Measurements from ENCODE around the gene IZUMO4. TPM values are rescaled to one million over a fixed set of nuclear protein-coding genes. Genes with fewer than 3 reads are reported as not detected.
A peak's percentile ranks its signal among the peaks of the same experiment; 100 is the strongest.

The IZUMO4 gene
- total RNA-seq, 6 donors from 2014 or later, result 0.59 to 61.8 (median 6.4) TPM

DNA sequence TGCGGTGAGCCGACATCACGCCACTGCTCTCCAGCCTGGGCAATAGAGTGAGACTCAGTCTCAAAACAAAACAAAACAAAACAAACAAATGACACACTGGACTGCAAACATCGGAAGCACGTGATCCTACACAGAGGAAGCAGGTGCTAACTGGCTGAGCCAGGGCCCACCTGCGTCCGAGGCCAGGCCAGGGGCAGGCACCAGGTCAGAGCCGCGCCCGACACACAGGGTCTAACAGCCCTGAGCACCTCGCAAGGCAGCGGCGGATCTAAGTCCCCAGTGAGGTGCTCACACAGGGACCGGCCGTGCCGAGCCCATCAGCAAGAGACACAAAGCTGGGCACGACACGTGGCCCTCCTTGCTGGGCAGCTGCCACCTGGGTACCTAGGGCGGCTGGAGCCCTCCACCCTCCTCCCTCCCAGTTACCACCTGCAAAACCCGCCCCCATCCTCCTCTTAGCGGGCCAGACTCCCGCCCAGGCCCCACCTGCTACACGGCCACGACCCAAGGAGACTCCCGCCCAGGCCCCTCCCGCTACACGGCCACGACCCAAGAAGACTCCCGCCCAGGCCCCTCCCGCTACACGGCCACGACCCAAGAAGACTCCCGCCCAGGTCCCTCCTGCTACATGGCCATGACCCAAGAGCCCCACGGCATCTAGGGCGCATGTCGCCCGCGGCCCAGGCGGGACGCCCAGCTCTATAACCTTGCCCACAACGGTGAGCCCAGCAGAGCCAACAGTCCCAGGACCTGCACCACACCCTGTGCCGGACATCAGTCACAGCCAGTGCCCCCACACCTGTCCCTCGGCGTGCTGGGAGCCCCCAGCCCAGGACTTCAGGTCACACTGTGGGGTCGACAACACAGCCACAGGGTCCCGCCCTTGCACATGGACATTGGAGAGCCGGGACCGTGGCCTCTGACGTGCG, 39.0 kb downstream of the IZUMO4 start:
- Histone ChIP-seq H3K27me3 (no peaks in the 10 kb centered on the region), H3K4me1 (no peaks in the 10 kb centered on the region), H3K9me3 (no peaks in the 10 kb centered on the region), H3K36me3 (peaks cover 8 to 96% (median 71%) of the 10 kb centered on the region in 4 donors), H3K4me3 (no peak overlapping the region), H3K27ac (no peak overlapping the region)
- TF ChIP-seq, protein P1, sequence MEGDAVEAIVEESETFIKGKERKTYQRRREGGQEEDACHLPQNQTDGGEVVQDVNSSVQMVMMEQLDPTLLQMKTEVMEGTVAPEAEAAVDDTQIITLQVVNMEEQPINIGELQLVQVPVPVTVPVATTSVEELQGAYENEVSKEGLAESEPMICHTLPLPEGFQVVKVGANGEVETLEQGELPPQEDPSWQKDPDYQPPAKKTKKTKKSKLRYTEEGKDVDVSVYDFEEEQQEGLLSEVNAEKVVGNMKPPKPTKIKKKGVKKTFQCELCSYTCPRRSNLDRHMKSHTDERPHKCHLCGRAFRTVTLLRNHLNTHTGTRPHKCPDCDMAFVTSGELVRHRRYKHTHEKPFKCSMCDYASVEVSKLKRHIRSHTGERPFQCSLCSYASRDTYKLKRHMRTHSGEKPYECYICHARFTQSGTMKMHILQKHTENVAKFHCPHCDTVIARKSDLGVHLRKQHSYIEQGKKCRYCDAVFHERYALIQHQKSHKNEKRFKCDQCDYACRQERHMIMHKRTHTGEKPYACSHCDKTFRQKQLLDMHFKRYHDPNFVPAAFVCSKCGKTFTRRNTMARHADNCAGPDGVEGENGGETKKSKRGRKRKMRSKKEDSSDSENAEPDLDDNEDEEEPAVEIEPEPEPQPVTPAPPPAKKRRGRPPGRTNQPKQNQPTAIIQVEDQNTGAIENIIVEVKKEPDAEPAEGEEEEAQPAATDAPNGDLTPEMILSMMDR (IDR thresholded peaks at IDR 0.05), result no peak
- TF ChIP-seq POLR2A (IDR thresholded peaks at IDR 0.05) (no peak), POLR2AphosphoS5 (IDR thresholded peaks at IDR 0.05) (no peak), EP300 (IDR thresholded peaks at IDR 0.05) (no peak)
- DNase-seq (peak in 1 of 2 donors; percentile 77), ATAC-seq (ENCODE audit: low FRiP score in 2 of 2) (peak in 1 of 2 donors; percentile 25)
- 93 to 94% methylated on average over 18 to 37 of the region's 50 CpGs for WGBS, 2 donors

DNA sequence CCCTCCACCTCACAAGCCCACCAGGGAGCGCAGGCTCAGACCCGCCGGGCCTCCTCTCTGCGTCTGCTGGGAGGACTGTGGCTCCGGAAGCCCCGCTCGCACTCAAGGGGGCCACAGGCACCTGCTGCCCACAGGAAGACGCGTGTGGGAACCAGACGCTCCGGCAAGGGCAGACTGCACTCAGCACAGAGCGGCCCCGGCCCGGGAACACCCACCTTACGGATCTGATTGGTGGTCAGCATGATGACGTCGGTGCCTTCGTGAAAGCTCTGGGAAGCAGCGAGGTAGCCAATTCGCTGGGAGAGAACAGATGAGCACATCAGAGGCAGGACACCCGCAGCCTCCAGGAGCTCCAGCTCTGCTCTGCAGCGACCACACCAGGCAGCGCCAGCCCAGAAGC, 40.1 kb downstream of the IZUMO4 start:
- H3K27ac ChIP-seq, result no peak overlapping the region
- H3K36me3 ChIP-seq, result peaks cover 8 to 86% (median 64%) of the 10 kb centered on the region in 4 donors
- no peaks in the 10 kb centered on the region for H3K4me1 ChIP-seq
- H3K4me3 ChIP-seq, result no peak overlapping the region
- TF ChIP-seq POLR2AphosphoS5 (IDR thresholded peaks at IDR 0.05) (no peak), POLR2A (IDR thresholded peaks at IDR 0.05) (no peak), EP300 (IDR thresholded peaks at IDR 0.05) (no peak)
- TF ChIP-seq, protein P1 (IDR thresholded peaks at IDR 0.05), result no peak
- DNase-seq (peak in 1 of 2 donors; percentile 81), ATAC-seq (ENCODE audit: low FRiP score in 2 of 2) (peak in 1 of 2 donors; percentile 11)
- H3K9me3 ChIP-seq, result no peaks in the 10 kb centered on the region
- H3K27me3 ChIP-seq, result no peaks in the 10 kb centered on the region
- 95 to 100% methylated on average over 2 to 23 of the region's 23 CpGs for WGBS, 2 donors

DNA sequence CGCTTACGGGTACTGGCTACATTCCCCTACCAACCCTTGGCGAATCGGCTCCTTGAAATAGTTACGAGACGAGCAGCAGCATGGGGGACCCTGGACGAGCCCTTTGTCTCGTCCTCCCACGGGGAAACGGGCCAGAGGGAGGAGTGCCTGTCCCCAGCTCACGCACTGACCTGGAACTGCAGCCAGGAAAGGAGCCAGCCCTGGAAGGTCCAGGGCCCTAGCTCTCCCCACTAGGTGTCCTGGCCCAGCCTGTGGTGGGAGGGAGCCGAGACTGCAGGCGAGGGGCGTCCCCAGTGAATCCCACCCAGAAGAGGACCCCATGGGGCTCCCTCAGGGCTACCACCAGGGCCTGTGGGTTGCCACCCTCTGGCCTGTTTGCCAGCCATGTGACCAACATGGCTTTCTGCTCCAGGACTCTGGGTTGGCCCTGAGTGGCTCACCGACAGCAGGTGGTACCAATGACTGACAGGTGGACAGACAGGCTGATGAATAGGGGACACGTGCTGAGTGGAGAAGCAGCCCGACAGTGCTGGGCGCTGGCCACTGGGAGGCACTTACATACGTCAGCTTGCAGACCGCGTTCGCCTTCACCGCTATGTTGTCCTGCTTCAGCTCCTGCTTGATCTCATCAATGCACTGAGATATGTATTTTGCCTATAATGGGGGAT, 41.5 kb downstream of the IZUMO4 start:
- Histone ChIP-seq H3K36me3 (peaks cover 0 to 74% (median 53%) of the 10 kb centered on the region in 4 donors), H3K27ac (no peak overlapping the region), H3K9me3 (no peaks in the 10 kb centered on the region), H3K4me1 (peaks cover 0 to 9% (median 0%) of the 10 kb centered on the region in 4 donors), H3K4me3 (no peak overlapping the region), H3K27me3 (no peaks in the 10 kb centered on the region)
- no peak for DNase-seq
- ATAC-seq (ENCODE audit: low FRiP score in 2 of 2), result peak in 1 of 2 donors; percentile 13
- WGBS, 2 donors, result 92 to 97% methylated on average over 19 to 20 of the region's 23 CpGs
- TF ChIP-seq EP300 (IDR thresholded peaks at IDR 0.05) (no peak), POLR2A (IDR thresholded peaks at IDR 0.05) (no peak), POLR2AphosphoS5 (IDR thresholded peaks at IDR 0.05) (no peak)
- TF ChIP-seq, protein P1 (IDR thresholded peaks at IDR 0.05), result no peak

DNA sequence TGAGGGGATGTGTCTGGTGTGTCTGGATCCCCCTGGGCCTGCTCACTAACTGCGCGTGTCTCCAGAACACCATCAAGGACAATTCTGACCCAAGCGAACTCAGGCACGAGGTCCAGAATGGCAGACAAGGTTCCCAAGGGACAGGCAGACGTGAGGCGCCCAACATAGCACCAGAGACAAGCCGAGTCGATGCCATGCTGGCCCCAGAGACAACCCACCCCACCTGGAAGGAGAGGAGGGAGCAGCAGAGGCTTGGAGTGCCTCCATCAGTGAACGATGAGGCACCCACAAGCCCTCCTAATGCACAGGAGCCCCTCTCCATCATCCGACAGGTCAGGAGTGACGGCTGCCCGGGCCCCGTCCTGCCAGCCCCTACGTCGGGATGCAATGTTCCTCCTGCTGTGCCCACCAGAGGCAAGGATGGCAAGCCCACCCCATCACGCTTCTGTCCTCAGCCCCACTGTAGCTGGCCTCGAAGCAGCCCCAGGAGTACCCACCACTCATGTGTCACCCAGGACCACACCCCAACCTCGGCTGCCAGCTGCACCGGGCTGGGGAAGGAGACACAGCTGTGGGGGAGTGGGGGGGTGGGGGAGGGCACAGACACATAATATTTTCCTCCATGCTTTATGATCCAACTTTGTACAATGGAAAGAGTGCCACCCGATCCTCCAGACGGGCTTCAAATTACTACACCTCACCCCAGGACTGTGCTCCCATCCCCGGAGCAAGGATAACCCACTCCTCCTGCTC, 42.8 kb downstream of the IZUMO4 start:
- no peaks in the 10 kb centered on the region for H3K9me3 ChIP-seq
- H3K27me3 ChIP-seq, result no peaks in the 10 kb centered on the region
- no peak for ATAC-seq (ENCODE audit: low FRiP score in 2 of 2)
- no peak overlapping the region for H3K27ac ChIP-seq
- no peak for DNase-seq
- peaks cover 0 to 63% (median 46%) of the 10 kb centered on the region in 4 donors for H3K36me3 ChIP-seq
- H3K4me1 ChIP-seq, result peaks cover 0 to 15% (median 0%) of the 10 kb centered on the region in 4 donors
- WGBS, 2 donors, result 75 to 88% methylated on average over 7 to 21 of the region's 22 CpGs
- TF ChIP-seq, protein P1 (IDR thresholded peaks at IDR 0.05), result no peak
- H3K4me3 ChIP-seq, result no peak overlapping the region
